ENCODE measurements around the gene GLP1R. TPM values are rescaled to one million over a fixed set of nuclear protein-coding genes. Genes with fewer than 3 reads are reported as not detected.

Gene GLP1R
- total RNA-seq, 1 experiment from 2014 or later = 0.85 TPM

DNA sequence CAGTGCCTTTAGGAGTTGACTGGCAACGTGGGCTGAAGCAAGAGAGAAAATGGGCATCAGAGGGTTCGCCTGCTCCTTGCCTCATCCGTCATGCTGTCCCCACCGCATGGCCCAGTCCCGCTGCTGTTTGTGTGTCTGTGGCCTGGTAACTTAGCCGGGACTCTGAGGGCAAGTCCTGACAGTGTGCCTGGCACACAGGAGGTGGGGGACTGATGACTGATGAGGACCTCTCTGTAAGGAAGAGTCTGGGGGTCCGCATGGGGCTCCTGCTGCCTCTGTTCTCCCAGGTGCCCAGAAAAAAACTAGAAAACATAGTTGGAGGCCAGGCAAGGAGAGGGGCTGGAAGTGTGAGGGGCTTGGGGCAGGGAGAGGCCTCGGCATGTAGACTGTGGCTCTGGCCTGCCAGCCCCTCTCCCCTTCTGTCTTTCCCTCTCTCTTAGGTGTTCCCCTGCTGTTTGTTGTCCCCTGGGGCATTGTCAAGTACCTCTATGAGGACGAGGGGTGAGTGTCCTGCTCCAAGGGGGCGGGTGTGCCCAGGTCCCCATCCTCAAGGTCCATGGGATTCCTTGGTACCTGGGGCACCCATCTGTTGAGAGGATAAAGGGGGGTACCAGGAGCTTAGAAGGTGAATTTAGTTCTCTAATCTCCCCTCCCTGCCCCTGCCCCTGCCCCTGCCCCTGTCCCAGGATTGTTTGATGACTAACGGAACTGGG lies 29.5 kb downstream of the GLP1R start:
- H3K18ac ChIP-seq (ENCODE audit: insufficient read length, low read depth, low read length) = no peak overlapping the region
- no peak overlapping the region for H3T11ph ChIP-seq (ENCODE audit: low read length)
- H3K79me2 ChIP-seq (ENCODE audit: insufficient read depth, low read length) = no peaks in the 10 kb centered on the region
- peaks cover 17% of the 10 kb centered on the region for H3K27me3 Mint-ChIP-seq (ENCODE audit: low read depth)
- peak; percentile 9 for DNase-seq
- no peaks in the 10 kb centered on the region for H3K23me2 ChIP-seq (ENCODE audit: insufficient read length, low read depth, low read length, poor library complexity, severe bottlenecking)
- no peaks in the 10 kb centered on the region for H3K36me3 Mint-ChIP-seq (ENCODE audit: insufficient read depth in 1 of 3, low read depth in 3 of 3)
- no peak overlapping the region for H2BK120ac ChIP-seq (ENCODE audit: low read depth, low read length, poor library complexity, severe bottlenecking)
- H3K9me3 Mint-ChIP-seq = no peaks in the 10 kb centered on the region
- H3K23ac ChIP-seq (ENCODE audit: insufficient read length, low read depth, low read length) = no peak overlapping the region
- no CpG with 5 or more reads among the region's 11 CpGs for whole genome bisulfite sequencing (ENCODE audit: extremely low coverage, insufficient read length, low lambda C conversion rate)
- H3K27ac Mint-ChIP-seq = no peak overlapping the region; a peak in 1 of 7 replicates
- H3K4ac ChIP-seq (ENCODE audit: low read depth, low read length) = no peak overlapping the region
- no peaks in the 10 kb centered on the region for H3K9me3 ChIP-seq (ENCODE audit: control insufficient read depth, low read depth, low read length)
- H3K27ac ChIP-seq (ENCODE audit: insufficient read length, low read depth, low read length) = no peak overlapping the region
- no peak overlapping the region for H3K4me3 Mint-ChIP-seq
- no peak overlapping the region for H4K5ac ChIP-seq (ENCODE audit: insufficient read length, low read depth, low read length)
- H2BK15ac ChIP-seq (ENCODE audit: low read depth, low read length) = no peak overlapping the region
- no peak overlapping the region for H2AK5ac ChIP-seq (ENCODE audit: insufficient read length, low read length)
- H3K27me3 ChIP-seq (ENCODE audit: insufficient read depth, low read length) = no peaks in the 10 kb centered on the region
- no peak overlapping the region for H3K56ac ChIP-seq (ENCODE audit: insufficient read length, low read depth, low read length)
- TF ChIP-seq, protein P1, sequence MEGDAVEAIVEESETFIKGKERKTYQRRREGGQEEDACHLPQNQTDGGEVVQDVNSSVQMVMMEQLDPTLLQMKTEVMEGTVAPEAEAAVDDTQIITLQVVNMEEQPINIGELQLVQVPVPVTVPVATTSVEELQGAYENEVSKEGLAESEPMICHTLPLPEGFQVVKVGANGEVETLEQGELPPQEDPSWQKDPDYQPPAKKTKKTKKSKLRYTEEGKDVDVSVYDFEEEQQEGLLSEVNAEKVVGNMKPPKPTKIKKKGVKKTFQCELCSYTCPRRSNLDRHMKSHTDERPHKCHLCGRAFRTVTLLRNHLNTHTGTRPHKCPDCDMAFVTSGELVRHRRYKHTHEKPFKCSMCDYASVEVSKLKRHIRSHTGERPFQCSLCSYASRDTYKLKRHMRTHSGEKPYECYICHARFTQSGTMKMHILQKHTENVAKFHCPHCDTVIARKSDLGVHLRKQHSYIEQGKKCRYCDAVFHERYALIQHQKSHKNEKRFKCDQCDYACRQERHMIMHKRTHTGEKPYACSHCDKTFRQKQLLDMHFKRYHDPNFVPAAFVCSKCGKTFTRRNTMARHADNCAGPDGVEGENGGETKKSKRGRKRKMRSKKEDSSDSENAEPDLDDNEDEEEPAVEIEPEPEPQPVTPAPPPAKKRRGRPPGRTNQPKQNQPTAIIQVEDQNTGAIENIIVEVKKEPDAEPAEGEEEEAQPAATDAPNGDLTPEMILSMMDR (conservative IDR thresholded peaks at IDR 0.05) = no peak
- H3K4me1 Mint-ChIP-seq = peaks cover 16 to 20% of the 10 kb centered on the region in 2 experiments; a peak in 3 of 4 replicates
- H3K79me1 ChIP-seq (ENCODE audit: insufficient read depth, low read depth, low read length, poor library complexity, severe bottlenecking) = no peaks in the 10 kb centered on the region
- H4K91ac ChIP-seq (ENCODE audit: insufficient read length, low read depth, low read length) = no peak overlapping the region
- H3K14ac ChIP-seq (ENCODE audit: insufficient read depth, low read length) = no peak overlapping the region
- H4K8ac ChIP-seq (replicated peaks; ENCODE audit: insufficient read length, low read depth, low read length) = no peak overlapping the region
- no peak overlapping the region for H3K9ac ChIP-seq (ENCODE audit: extremely low read depth, insufficient read length, low read length)
- no peak overlapping the region for H2BK12ac ChIP-seq (ENCODE audit: insufficient read length, low read depth, low read length)
- no peak overlapping the region for H2BK5ac ChIP-seq (ENCODE audit: insufficient read length, low read length)
- no peak overlapping the region for H2AFZ ChIP-seq (ENCODE audit: low read length)
- no peak overlapping the region for H3K4me2 ChIP-seq (ENCODE audit: insufficient read depth, insufficient read length, low read length)
- H4K20me1 ChIP-seq (ENCODE audit: control insufficient read depth, insufficient read depth, insufficient read length) = no peaks in the 10 kb centered on the region
- no peak overlapping the region for H2BK20ac ChIP-seq (ENCODE audit: low read depth, low read length, poor library complexity, severe bottlenecking)
- no peaks in the 10 kb centered on the region for H3K4me1 ChIP-seq (ENCODE audit: insufficient read depth, low read length)
